Thyroid gland (tissue), 4 donors: ENCODE data around the gene ZNF83.

Experiments
- CTCF ChIP-seq, 6 experiments: fragments of 200-600 bp in 3 of 6; fragments of 450-650 bp in 3 of 6; sonication (generic) in 3 of 6; IDR thresholded peaks; one replicate each; pipeline ENCODE4 v1.5.1; 2016 to 2019; ENCODE audit warnings: antibody characterized with exemption in 6 of 6, mild to moderate bottlenecking in 2 of 6, inconsistent platforms in 1 of 6, moderate library complexity in 1 of 6
- POLR2A ChIP-seq, 2 donors: fragments of 450-650 bp; IDR thresholded peaks; one replicate each; pipeline ENCODE4 v1.6.1; 2017; ENCODE audit warnings: antibody characterized with exemption in 2 of 2, mild to moderate bottlenecking in 2 of 2, moderate library complexity in 1 of 2

- TF ChIP-seq CTCF (IDR thresholded peaks at IDR 0.05) (no peak), POLR2A (IDR thresholded peaks at IDR 0.05) (no peak)
Measured at GRCh38 chr19:52673014-52673413, 34.9 kb upstream of the ZNF83 start.
